HG03045 (cell line): ENCODE measurements around the gene C1QTNF6.

Source experiments
- ATAC-seq: cut with Tn5 transposase; IDR thresholded peaks from one replicate; pipeline ENCODE4 v1.9.1; 2021; ENCODE audit warnings: mild to moderate bottlenecking, moderate library complexity; ENCODE audit not compliant: unreplicated experiment

Gene C1QTNF6

GRCh38 chr22:37193629-37194191, 5.7 kb upstream of the C1QTNF6 start:
- no peak for ATAC-seq

- no peak for ATAC-seq
Measured at GRCh38 chr22:37192741-37193140, 4.7 kb upstream of the C1QTNF6 start.

- ATAC-seq: no peak
Measured at GRCh38 chr22:37192204-37192603, 4.2 kb upstream of the C1QTNF6 start.

- no peak for ATAC-seq
Measured at GRCh38 chr22:37190262-37190780, 2.3 kb upstream of the C1QTNF6 start.

DNA sequence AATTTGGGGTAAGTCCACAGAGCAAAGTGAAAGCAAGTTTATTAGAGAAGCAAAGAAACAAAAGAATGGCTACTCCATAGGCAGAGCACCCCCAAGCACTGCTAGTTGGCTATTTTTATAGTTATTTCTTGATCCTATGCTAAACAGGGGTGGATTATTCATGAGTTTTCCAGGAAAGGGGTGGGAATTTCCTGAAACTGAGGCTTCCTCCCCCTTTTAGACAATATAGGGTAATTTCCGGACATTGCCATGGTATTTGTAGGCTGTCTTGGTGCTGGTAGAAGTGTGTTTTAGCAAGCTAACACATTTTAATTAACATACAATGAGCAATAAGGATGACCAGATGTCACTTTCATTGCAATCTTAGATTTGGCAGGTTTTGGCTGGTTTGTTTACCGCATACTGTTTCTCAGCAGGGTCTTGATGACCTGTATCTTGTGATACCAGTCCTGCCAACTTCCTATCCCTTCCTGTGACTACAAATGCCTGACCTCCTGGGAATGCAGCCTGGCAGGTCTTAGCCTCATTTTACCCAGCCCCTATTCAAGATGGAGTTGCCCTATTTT, 937 bp upstream of the C1QTNF6 start:
- no peak for ATAC-seq

- no peak for ATAC-seq
Measured at GRCh38 chr22:37187552-37187890, 526 bp downstream of the C1QTNF6 start.

DNA sequence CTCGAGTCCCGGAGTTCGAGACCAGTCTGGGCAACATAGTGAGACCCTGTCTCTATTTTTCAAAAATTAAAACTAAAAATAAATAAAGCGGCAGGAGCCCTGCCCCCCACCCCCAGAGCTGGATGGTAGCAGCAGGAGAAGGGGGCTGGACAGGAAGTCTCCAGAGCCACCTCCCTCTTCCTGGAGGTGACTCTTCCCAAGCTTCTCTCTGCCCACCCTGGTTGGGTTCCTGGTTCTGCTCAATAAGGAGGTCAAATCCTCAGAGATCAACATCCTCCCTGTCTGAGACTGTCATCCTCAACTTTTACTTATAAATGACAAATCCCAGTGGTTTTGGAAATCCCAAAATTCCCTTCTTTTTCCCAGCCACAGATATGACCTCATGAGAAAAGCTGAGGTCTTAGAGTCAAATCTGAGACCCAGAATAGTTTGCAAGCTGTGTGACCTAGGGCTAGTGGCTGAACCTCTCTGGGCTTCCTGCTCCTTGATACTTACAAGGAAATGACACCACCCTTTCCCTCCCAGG, 987 bp downstream of the C1QTNF6 start:
- no peak for ATAC-seq

DNA sequence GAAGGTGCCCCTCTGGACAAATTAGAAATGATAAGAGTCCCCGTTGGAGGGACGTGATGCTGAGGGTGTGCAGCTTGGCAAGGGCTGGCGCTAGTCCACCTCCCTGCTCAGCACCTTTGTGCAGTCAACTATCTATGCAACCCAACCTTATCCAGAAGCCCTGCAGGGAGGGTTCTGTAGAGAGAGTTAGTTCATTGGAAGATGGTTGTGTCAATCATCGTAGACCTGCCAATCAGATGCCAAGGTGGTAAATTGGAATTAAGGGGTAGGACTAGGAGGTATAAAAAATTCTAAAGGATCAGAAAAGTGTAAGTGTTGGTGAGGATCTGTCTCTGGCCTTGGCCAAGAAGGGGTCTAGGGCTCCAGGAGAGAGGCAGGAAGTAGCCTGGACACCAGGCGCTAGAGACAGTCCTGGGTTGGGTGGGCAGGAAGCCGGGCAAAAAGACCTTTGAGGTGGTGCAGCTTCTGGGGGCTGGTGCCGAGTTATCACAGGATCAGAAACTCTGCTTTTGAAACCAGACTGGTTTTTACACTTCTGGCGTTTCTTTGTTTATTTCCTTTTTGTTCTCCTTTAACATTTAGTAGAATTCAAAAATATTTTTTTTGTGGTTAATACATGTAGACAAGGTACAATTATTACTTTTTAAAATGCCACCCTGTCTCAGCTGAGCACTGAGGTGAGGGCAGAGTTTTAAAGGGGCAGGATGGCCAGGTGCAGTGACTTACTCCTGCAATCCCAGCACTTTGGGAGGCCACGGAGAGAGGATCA, 1.6 kb downstream of the C1QTNF6 start:
- ATAC-seq: no peak

GRCh38 chr22:37185646-37186227, 2.3 kb downstream of the C1QTNF6 start:
- no peak for ATAC-seq

DNA sequence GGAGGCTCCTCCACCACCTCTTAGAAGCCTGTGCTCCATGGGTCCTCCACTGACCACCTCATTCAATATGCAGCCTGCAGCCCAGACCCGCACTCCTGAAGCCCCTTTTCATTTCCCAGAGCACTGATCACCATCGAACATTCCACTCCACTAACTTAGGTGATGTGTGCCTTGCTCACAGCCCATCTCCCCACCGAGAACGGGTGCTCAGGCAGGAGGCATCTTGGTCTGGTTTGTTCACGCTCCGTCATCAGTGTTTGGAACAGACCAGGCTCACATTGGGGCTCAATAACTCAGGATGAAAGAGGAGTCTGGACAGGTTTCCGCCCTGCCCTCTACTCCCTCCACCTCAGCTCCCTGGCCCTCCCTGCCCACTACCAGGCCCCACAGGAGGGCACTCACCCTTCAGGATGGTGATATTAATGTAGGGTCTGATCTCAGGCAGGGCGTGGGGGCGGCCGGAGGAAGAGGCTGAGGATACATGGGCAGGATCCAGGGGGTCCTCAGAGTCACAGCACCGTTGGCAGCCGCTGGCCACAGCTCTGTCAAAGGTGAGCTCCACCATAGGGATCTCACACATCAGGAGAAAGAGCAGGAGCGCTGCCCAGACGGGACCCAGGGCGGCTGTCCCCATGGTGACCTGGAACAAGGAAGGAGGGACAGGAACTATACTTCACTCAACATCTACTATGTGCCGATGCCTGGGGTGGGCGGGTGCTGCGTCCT, 3.1 kb downstream of the C1QTNF6 start:
- no peak for ATAC-seq

DNA sequence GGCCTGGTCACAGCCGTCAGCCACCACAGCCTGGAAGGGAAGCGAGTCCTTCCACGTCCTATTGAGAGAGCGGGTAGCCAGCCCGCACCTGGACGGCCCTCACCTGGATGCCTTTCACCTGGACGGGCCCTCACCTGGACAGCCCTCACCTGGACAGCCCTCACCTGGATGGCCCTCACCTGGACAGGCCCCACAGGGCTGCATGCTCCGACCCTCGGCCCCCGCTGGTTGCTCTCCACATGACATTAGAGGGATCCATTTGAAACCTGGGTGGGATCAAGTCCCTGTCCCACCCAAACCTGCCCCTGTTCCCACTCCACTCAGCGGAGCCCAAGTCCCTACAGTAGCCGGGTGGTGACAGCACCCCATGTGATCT, 3.7 kb downstream of the C1QTNF6 start:
- no peak for ATAC-seq

- ATAC-seq: no peak
Measured at GRCh38 chr22:37183432-37184379, 4.3 kb downstream of the C1QTNF6 start.

- no peak for ATAC-seq
Measured at GRCh38 chr22:37182949-37183245, 5.2 kb downstream of the C1QTNF6 start.

GRCh38 chr22:37182101-37182948, 5.7 kb downstream of the C1QTNF6 start:
- ATAC-seq: no peak

DNA sequence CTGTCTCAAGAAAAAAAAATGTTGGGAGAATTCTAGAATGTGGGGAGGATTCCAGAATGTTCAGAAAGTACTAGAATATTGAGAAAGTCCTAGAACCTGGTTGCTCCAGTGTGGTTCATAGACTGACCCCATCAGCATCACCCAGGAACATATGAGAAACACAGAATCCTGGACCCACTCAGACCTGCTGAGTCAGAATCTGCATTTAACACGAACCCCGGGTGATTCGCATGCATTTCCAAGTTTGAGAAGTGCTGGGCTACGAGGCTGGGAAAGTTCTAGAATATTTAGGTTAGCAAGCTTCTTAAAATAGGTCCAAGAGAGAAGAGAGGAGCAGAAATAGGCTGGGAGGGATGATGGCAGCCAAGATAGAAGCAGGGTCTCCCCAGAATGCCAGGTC, 6.4 kb downstream of the C1QTNF6 start:
- ATAC-seq: no peak

GRCh38 chr22:37180531-37181231, 7.4 kb downstream of the C1QTNF6 start:
- ATAC-seq: no peak

DNA sequence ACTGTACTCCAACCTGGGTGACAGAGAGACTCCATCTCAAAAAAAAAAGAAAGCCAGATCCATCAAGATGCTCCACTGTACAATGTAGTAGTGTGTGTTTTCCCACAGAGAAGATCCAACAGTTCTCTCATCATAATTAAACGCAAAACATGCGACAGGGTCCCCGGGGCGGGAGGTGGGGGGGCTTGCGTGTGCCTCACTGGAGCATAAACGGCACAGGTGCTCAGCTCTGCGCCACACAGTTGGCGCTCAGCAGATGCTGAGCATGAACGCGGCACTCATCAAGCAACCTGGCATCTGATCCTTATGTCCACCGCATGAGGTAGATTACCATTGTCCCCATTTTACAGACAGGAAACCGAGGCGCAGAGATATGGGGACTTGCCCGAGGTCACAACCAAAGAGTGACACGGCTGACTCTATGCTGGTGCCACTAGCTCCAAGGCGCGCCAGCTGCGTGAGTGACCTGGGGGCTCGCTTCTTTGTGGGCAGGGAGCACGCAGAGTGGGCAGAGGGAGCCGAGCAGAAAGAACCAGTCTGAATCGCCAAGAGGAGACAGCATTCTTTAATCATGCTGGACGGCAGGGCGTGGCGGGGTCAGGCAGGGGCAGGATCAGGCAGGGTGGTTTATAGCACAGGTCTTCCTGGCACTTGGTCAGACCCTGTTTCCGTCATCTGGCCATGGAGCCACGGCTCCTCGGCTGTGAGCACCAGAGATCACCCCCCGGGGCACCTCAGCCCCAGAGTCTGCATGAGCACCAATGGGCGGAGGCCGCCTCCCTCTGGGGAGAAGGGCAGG, 8.2 kb downstream of the C1QTNF6 start:
- ATAC-seq: no peak

DNA sequence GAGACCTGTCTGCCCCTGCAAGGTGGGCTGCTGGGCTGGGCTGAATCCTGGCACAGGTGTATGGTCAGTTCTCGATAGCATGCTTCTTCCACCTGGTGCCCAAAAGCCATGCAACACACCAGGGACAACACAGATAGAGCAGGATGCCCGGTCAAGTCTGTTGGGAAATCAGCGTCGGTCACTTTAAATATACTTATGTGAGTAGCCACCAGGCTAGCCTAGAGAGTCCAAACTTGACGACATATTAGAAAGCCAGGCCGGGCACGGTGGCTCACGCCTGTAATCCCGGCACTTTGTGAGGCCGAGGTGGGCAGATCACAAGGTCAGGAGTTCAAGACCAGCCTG, 8.9 kb downstream of the C1QTNF6 start:
- ATAC-seq: no peak
